Large intestine (tissue), 3 donors: ENCODE data around the gene EYA3. TPM values are rescaled to one million over a fixed set of nuclear protein-coding genes. Genes with fewer than 3 reads are reported as not detected.

Source experiments
- DNase-seq, 2 donors: peaks; one replicate each; pipeline versions ENCODE4 v3.0.0 to v3.0.0-alpha.2; 2013
- H3K27ac ChIP-seq: one replicate; pipeline ENCODE4 v1.5.1; 2013; ENCODE audit warnings: low read length
- H3K27me3 ChIP-seq: 2 replicates; pipeline ENCODE4 v1.6.1; 2013; ENCODE audit warnings: low read length; ENCODE audit not compliant: control insufficient read depth, insufficient read depth
- H3K36me3 ChIP-seq: 2 replicates; pipeline ENCODE4 v1.6.1; 2013; ENCODE audit warnings: low read length; ENCODE audit not compliant: control insufficient read depth, insufficient read depth
- H3K4me1 ChIP-seq: one replicate; pipeline ENCODE4 v1.6.1; 2013; ENCODE audit warnings: low read length; ENCODE audit not compliant: control insufficient read depth, insufficient read depth
- H3K4me3 ChIP-seq: one replicate; pipeline ENCODE4 v1.5.1; 2013; ENCODE audit warnings: low read length
- H3K9me3 ChIP-seq: one replicate; pipeline ENCODE4 v1.6.1; 2013; ENCODE audit warnings: mild to moderate bottlenecking, low read depth, low read length, moderate library complexity; ENCODE audit not compliant: control insufficient read depth
- WGBS: methylation state at CpG from one replicate; pipeline ENCODE4 v1.1.5; 2013; ENCODE audit warnings: low lambda C conversion rate; ENCODE audit not compliant: insufficient coverage; 5-methylcytosine and 5-hydroxymethylcytosine counted together
- polyA plus RNA-seq: library from polyadenylated mRNA; unstranded; fragments of 120-200 nt; gene quantifications from one replicate; pipeline ENCODE4 v1.2.1, GENCODE V29; 2013

EYA3 gene
- polyA plus RNA-seq, 1 donor: 16.7 TPM

- no peak overlapping the region for H3K27ac ChIP-seq
- no peak overlapping the region for H3K4me3 ChIP-seq
- H3K4me1 ChIP-seq: no peaks in the 10 kb centered on the region
- no CpG with 5 or more reads among the region's 4 CpGs for WGBS
- H3K9me3 ChIP-seq: no peaks in the 10 kb centered on the region
- H3K27me3 ChIP-seq: no peaks in the 10 kb centered on the region
- peaks cover 18% of the 10 kb centered on the region for H3K36me3 ChIP-seq
- DNase-seq: no peak
Observed at GRCh38 chr1:28046716-28047115, 41.7 kb downstream of the EYA3 start.

DNA sequence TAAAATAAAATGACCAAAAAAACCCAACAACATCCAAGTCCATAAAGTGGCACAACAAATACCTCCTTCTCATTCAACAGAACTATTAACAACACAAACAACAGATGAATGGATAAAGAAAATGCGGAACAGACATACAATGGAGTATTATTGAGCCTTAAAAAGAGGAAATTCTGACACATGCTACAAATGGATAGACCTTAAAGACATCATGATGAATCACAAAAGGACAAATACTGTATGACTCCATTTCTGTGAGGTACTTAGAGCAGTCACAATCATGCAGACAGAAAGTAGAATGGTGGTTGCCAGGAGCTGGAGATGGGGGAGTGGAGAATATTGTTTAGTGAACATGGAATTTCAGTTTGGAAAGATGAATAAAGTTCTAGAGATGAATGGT lies 42.6 kb downstream of the EYA3 start:
- WGBS: no CpG with 5 or more reads among the region's 1 CpG

GRCh38 chr1:28044399-28044798 lies 44.0 kb downstream of the EYA3 start:
- DNase-seq: no peak
- no peaks in the 10 kb centered on the region for H3K9me3 ChIP-seq
- H3K27me3 ChIP-seq: no peaks in the 10 kb centered on the region
- peaks cover 29% of the 10 kb centered on the region for H3K36me3 ChIP-seq
- no peaks in the 10 kb centered on the region for H3K4me1 ChIP-seq
- H3K27ac ChIP-seq: no peak overlapping the region
- H3K4me3 ChIP-seq: no peak overlapping the region
- WGBS: no CpG with 5 or more reads among the region's 1 CpG

More for the DNA sequence above, 42.6 kb downstream of the EYA3 start:
- DNase-seq: no peak
- Histone ChIP-seq H3K9me3 (no peaks in the 10 kb centered on the region), H3K27me3 (no peaks in the 10 kb centered on the region), H3K4me3 (no peak overlapping the region), H3K27ac (no peak overlapping the region), H3K36me3 (peaks cover 23% of the 10 kb centered on the region), H3K4me1 (no peaks in the 10 kb centered on the region)

- H3K4me3 ChIP-seq: no peak overlapping the region
- H3K27ac ChIP-seq: no peak overlapping the region
- no peaks in the 10 kb centered on the region for H3K4me1 ChIP-seq
- no peak for DNase-seq
- 100% methylated on average over 1 of the region's 2 CpGs for WGBS
- H3K36me3 ChIP-seq: peaks cover 23% of the 10 kb centered on the region
- no peaks in the 10 kb centered on the region for H3K9me3 ChIP-seq
- no peaks in the 10 kb centered on the region for H3K27me3 ChIP-seq
Observed at GRCh38 chr1:28039341-28039740, 49.1 kb downstream of the EYA3 start.

- H3K4me1 ChIP-seq: no peaks in the 10 kb centered on the region
- no peaks in the 10 kb centered on the region for H3K27me3 ChIP-seq
- H3K4me3 ChIP-seq: no peak overlapping the region
- no peak for DNase-seq
- H3K9me3 ChIP-seq: no peaks in the 10 kb centered on the region
- H3K27ac ChIP-seq: no peak overlapping the region
- WGBS: no CpG with 5 or more reads among the region's 8 CpGs
- peaks cover 23% of the 10 kb centered on the region for H3K36me3 ChIP-seq
Observed at GRCh38 chr1:28037946-28038345, 50.5 kb downstream of the EYA3 start.

- no peak for DNase-seq
Observed at GRCh38 chr1:28037206-28037605, 51.2 kb downstream of the EYA3 start.

GRCh38 chr1:28036431-28036830 lies 52.0 kb downstream of the EYA3 start:
- Histone ChIP-seq H3K36me3 (peaks cover 19% of the 10 kb centered on the region), H3K9me3 (no peaks in the 10 kb centered on the region), H3K4me3 (no peak overlapping the region), H3K27me3 (no peaks in the 10 kb centered on the region), H3K27ac (no peak overlapping the region), H3K4me1 (no peaks in the 10 kb centered on the region)
- no peak for DNase-seq
- no CpG with 5 or more reads among the region's 2 CpGs for WGBS

More at GRCh38 chr1:28037206-28037605, 51.2 kb downstream of the EYA3 start:
- H3K9me3 ChIP-seq: no peaks in the 10 kb centered on the region
- H3K4me1 ChIP-seq: no peaks in the 10 kb centered on the region
- no peak overlapping the region for H3K27ac ChIP-seq
- H3K27me3 ChIP-seq: no peaks in the 10 kb centered on the region
- H3K4me3 ChIP-seq: no peak overlapping the region
- peaks cover 20% of the 10 kb centered on the region for H3K36me3 ChIP-seq

GRCh38 chr1:28035420-28035819 lies 53.0 kb downstream of the EYA3 start:
- Histone ChIP-seq H3K27ac (no peak overlapping the region), H3K36me3 (peaks cover 13% of the 10 kb centered on the region), H3K27me3 (no peaks in the 10 kb centered on the region), H3K4me1 (no peaks in the 10 kb centered on the region), H3K4me3 (no peak overlapping the region), H3K9me3 (no peaks in the 10 kb centered on the region)
- WGBS: no CpG with 5 or more reads among the region's 4 CpGs
- DNase-seq: no peak

DNA sequence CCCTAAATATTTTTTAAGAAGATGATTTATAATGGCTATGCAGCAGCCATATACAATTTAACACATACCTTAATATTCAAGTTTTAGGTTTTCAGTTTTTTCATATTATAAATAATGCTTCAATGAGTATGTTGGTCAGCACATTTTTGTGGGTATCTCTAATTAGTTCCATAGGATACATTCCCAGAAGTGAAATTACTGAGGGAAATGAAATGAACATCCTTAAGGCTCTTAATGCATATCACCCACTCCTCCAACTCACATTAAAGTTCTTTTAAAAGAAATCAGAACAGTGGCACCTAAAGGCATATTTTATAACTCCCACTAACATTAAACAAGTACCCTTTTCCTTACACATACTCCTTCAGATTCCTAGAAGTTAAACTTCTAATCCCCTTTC lies 56.1 kb downstream of the EYA3 start:
- Histone ChIP-seq H3K36me3 (peaks cover 9% of the 10 kb centered on the region), H3K4me3 (no peak overlapping the region), H3K9me3 (no peaks in the 10 kb centered on the region), H3K27me3 (no peaks in the 10 kb centered on the region), H3K4me1 (no peaks in the 10 kb centered on the region), H3K27ac (no peak overlapping the region)
- DNase-seq: no peak

- no peaks in the 10 kb centered on the region for H3K27me3 ChIP-seq
- no peak for DNase-seq
- peaks cover 9% of the 10 kb centered on the region for H3K36me3 ChIP-seq
- no peaks in the 10 kb centered on the region for H3K4me1 ChIP-seq
- H3K9me3 ChIP-seq: no peaks in the 10 kb centered on the region
- H3K4me3 ChIP-seq: no peak overlapping the region
- H3K27ac ChIP-seq: no peak overlapping the region
Observed at GRCh38 chr1:28031173-28031572, 57.2 kb downstream of the EYA3 start.

DNA sequence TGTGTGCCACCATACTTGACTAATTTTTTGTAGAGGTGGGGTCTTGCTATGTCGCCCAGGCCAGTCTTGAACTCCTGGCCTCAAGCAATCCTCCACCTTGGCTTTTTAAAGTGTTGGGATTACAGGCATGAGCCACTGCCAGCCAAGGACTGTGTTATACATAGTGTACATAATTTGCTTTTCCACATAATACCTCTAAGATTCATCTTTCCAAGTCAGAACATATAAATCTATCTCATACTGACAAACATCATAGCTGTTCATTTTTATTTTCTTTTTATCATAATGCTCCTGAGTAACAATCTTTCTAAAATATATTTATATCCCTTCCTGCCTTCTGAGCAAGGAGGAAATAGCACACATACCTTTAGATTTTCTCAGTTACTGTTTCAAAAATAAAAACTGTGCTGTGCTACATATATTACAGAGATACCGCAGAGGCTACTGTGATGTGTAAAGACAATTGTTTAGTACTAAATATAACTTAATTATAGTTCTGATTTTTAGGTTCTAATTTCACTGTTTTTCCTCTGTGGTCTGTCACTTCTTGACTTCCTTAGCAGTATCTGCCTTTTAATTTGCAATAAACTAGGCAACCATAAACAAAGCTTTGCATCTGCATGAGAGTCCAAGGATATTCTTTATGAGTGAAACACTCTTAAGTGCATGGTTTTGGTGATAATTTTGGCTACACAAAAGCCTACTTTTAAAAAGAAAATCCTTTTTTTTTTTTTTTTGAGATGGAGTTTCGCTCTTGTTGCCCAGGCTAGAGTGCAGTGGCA lies 59.3 kb downstream of the EYA3 start:
- Histone ChIP-seq H3K27ac (no peak overlapping the region), H3K36me3 (peaks cover 7% of the 10 kb centered on the region), H3K9me3 (no peaks in the 10 kb centered on the region), H3K4me1 (no peaks in the 10 kb centered on the region), H3K4me3 (no peak overlapping the region), H3K27me3 (no peaks in the 10 kb centered on the region)
- WGBS: 50% methylated on average over 1 of the region's 3 CpGs
- no peak for DNase-seq
